Transverse colon (tissue), 4 donors: Measurements from ENCODE around the gene CCL20. TPM values are rescaled to one million over a fixed set of nuclear protein-coding genes. Genes with fewer than 3 reads are reported as not detected.

Source experiments
- DNase-seq: peaks from one replicate; pipeline ENCODE4 v3.0.0-alpha.2; 2019
- H3K27ac ChIP-seq, 4 donors: fragments of 200-600 bp; sonication (generic); 2 replicates each; pipeline ENCODE4 v1.5.1; 2016 to 2018; ENCODE audit warnings: inconsistent platforms in 4 of 4
- H3K27me3 ChIP-seq: fragments of 200-600 bp; sonication (generic); 2 replicates; pipeline ENCODE4 v1.5.1; 2017; ENCODE audit warnings: inconsistent platforms
- H3K36me3 ChIP-seq, 4 donors: fragments of 200-600 bp; sonication (generic); 2 replicates each; pipeline ENCODE4 v1.5.1; 2017 to 2019; ENCODE audit warnings: inconsistent platforms in 4 of 4
- H3K4me1 ChIP-seq, 4 donors: fragments of 200-600 bp; sonication (generic); 2 replicates each; pipeline ENCODE4 v1.5.1; 2017 to 2020; ENCODE audit warnings: inconsistent platforms in 4 of 4
- H3K4me3 ChIP-seq, 4 donors: fragments of 200-600 bp; sonication (generic); 1 replicate in 1 of 4; 2 replicates in 3 of 4; pipeline versions ENCODE4 v1.5.1 to v1.6.1; 2017 to 2019; ENCODE audit warnings: inconsistent platforms in 4 of 4
- H3K9me3 ChIP-seq, 2 donors: fragments of 200-600 bp; sonication (generic); 2 replicates each; pipeline ENCODE4 v1.5.1; 2017 to 2019; ENCODE audit warnings: inconsistent platforms in 2 of 2
- EP300 ChIP-seq: sonication (generic); formaldehyde crosslinking; IDR thresholded peaks from one replicate; pipeline ENCODE4 v1.6.1; 2017; ENCODE audit warnings: antibody characterized with exemption, low read depth
- POLR2A ChIP-seq: fragments of 450-650 bp; IDR thresholded peaks from one replicate; pipeline ENCODE4 v1.6.1; 2016; ENCODE audit warnings: antibody characterized with exemption, mild to moderate bottlenecking, moderate library complexity
- POLR2AphosphoS5 ChIP-seq, 3 donors: sonication (generic); formaldehyde crosslinking; IDR thresholded peaks; one replicate each; pipeline ENCODE4 v1.6.1; 2016; ENCODE audit warnings: antibody characterized with exemption in 3 of 3
- WGBS, 2 donors: methylation state at CpG; one replicate each; pipeline ENCODE4 v1.1.5; 2018; ENCODE audit warnings: low coverage in 1 of 2; 5-methylcytosine and 5-hydroxymethylcytosine counted together
- in situ Hi-C, 4 donors: fragments of 200-750 bp; cut with MboI; loops; one replicate each; pipeline versions ENCODE4 v1.15.0 to v1.15.1; 2017; ENCODE audit warnings: low sequenced_read_pairs in 3 of 4, low pct_ligation_motif_present in 1 of 4, low pct_unique_long_range_greater_than_20kb in 1 of 4
- intact Hi-C: fragments of 100-400 bp; cut with DNase I; formaldehyde crosslinking; loops from one replicate; pipeline ENCODE4 v1.15.1; 2023; ENCODE audit warnings: low total_unique reads
- total RNA-seq, 4 donors: library from RNA; depleted of rRNA; stranded (reverse); fragments of >200 nt; gene quantifications; one replicate each; pipeline ENCODE4 v1.1.0, GENCODE V29; 2016
- TF ChIP-seq, protein P1 (sequence below), 5 experiments: fragments of 200-600 bp in 3 of 5; fragments of 450-650 bp in 2 of 5; sonication (generic) in 3 of 5; IDR thresholded peaks; 1 replicate in 2 of 5; 2 replicates in 3 of 5; pipeline ENCODE4 v1.5.1; 2016 to 2017; ENCODE audit warnings: antibody characterized with exemption in 5 of 5, inconsistent platforms in 3 of 5, mild to moderate bottlenecking in 2 of 5, moderate library complexity in 1 of 5

The CCL20 gene
- total RNA-seq, 4 donors from 2014 or later, result 4.5 to 70.7 (median 9.3) TPM; not detected in 1

DNA sequence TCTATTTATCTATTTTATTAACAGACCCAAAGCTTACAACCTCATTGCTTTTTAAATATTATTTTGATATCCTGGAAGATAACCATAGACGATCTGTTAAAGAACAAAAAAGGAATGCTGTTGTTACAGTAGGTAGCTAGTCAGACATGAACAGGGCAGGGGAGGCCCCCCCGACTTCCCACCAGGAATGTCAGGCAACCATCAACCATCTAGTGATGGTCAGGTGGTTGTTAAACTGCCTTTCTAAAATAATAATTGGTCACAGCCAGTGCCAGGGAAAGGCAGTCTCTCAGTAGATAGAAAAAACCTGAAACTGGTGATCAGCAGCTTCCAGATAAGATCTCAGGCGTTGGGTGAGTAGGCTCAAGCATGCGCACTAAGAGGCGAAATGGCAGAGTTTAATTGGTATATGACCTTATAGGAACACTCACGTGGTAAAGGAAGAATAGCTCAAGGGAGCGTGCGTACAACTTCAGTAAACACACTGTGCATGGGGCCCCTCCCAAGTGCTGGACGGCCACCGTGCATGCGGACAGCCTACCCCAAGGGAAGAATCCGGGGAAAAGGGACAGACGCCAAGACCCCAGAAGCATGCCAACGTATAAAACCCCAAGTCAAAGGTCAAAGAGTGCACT lies 32.5 kb upstream of the CCL20 start:
- Histone ChIP-seq H3K36me3 (no peaks in the 10 kb centered on the region), H3K9me3 (no peaks in the 10 kb centered on the region), H3K4me3 (no peak overlapping the region), H3K4me1 (peaks cover 0 to 16% (median 13%) of the 10 kb centered on the region in 4 donors), H3K27me3 (no peaks in the 10 kb centered on the region), H3K27ac (peak overlapping the region; percentile 60 to 81 (median 72))
- TF ChIP-seq POLR2A (no peak), POLR2AphosphoS5 (IDR thresholded peaks at IDR 0.05) (peak in 1 of 3 donors; percentile 30)
- peak; percentile 81 for DNase-seq
- in situ Hi-C loops, result no loop called here
- WGBS, 2 donors, result 31 to 43% methylated on average over 12 to 14 of the region's 14 CpGs
- intact Hi-C loops, result no loop called here

DNA sequence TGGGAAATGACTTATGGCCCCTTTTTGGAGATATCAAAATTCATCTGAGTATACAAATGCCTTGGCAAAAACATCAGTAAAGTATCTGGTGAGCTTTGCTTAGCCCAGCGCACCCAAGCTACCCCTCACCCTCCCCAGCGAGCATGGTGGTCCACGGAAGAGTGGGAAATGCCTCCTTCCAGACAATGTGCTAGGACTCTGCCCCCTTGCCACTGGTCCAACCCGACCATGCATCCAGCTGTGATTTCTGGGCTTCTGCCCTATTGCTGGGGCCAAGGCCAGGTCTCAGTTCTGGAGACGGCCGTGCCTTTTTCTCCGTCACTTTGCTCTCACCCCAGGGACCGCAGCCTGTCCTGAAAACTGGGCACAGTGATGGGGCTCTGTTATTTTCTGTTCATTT lies 31.8 kb upstream of the CCL20 start:
- Histone ChIP-seq H3K9me3 (no peaks in the 10 kb centered on the region), H3K4me1 (peaks cover 0 to 16% (median 13%) of the 10 kb centered on the region in 4 donors), H3K27ac (peak overlapping the region; percentile 60 to 81 (median 72)), H3K27me3 (no peaks in the 10 kb centered on the region), H3K36me3 (no peaks in the 10 kb centered on the region), H3K4me3 (no peak overlapping the region)
- in situ Hi-C loops, result no loop called here
- DNase-seq, result no peak
- intact Hi-C loops, result no loop called here
- no peak for TF ChIP-seq EP300
- TF ChIP-seq, protein P1, sequence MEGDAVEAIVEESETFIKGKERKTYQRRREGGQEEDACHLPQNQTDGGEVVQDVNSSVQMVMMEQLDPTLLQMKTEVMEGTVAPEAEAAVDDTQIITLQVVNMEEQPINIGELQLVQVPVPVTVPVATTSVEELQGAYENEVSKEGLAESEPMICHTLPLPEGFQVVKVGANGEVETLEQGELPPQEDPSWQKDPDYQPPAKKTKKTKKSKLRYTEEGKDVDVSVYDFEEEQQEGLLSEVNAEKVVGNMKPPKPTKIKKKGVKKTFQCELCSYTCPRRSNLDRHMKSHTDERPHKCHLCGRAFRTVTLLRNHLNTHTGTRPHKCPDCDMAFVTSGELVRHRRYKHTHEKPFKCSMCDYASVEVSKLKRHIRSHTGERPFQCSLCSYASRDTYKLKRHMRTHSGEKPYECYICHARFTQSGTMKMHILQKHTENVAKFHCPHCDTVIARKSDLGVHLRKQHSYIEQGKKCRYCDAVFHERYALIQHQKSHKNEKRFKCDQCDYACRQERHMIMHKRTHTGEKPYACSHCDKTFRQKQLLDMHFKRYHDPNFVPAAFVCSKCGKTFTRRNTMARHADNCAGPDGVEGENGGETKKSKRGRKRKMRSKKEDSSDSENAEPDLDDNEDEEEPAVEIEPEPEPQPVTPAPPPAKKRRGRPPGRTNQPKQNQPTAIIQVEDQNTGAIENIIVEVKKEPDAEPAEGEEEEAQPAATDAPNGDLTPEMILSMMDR (IDR thresholded peaks at IDR 0.05), result no peak
- WGBS, 2 donors, result 46 to 79% methylated on average over 4 to 8 of the region's 8 CpGs

DNA sequence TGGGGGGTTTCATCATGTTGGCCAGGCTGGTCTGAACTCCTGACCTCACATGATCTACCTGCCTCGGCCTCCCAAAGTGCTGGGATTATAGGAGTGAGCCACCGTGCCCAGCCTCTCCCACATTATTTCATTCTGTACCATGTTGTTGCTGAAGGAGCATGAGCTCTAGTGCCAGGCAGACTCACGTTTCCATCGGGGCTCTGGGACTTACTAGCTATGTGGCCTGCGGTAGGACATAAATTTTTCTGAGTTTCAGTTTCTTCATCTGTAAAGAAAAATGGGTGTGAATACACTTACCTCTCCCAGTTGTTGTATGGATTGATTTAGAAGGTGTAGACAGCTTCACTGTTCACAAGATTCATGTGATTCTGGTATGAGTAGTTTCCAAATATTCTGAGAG lies 30.8 kb upstream of the CCL20 start:
- no peak overlapping the region for H3K4me3 ChIP-seq
- in situ Hi-C loops, result no loop called here
- TF ChIP-seq, protein P1 (IDR thresholded peaks at IDR 0.05), result no peak
- TF ChIP-seq EP300 (no peak), POLR2AphosphoS5 (IDR thresholded peaks at IDR 0.05) (no peak), POLR2A (no peak)
- DNase-seq, result no peak
- H3K36me3 ChIP-seq, result no peaks in the 10 kb centered on the region
- no peaks in the 10 kb centered on the region for H3K27me3 ChIP-seq
- intact Hi-C loops, result no loop called here
- peak overlapping the region in 2 of 4 donors; percentile 41 to 55 for H3K27ac ChIP-seq
- 82 to 88% methylated on average over 2 to 5 of the region's 5 CpGs for WGBS, 2 donors
- peaks cover 0 to 16% (median 13%) of the 10 kb centered on the region in 4 donors for H3K4me1 ChIP-seq
- no peaks in the 10 kb centered on the region for H3K9me3 ChIP-seq

DNA sequence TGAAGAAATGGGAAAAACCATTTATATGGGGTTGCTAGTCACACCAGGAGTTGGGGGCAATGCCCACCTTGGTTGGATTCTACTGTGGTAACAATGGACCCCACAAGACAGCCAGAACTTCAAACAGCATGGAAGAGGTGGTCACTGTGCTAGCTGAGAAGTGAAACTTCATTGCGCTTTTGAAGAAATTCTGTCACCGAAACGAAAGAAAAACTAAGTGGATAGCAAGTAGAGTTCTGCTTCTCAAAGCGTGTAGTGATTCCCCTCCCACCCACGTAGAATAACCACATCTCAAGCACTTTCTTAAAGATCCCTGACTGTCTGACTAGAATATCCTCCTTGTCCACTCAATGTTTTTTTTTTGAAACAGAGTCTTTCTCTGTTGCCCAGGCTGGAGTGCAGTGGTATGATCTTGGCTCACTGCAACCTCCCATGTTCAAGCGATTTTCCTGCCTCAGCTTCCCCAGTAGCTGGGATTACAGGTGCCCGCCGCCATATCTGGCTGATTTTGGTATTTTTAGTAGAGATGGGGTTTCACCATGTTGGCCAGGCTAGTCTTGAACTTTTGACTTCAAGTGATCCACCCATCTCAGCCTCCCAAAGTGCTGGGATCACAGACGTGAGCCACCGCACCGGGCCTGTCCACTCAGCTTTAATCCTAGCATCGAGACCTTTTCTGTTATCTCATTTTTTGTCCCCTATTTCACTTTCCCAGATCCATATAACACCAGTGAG lies 30.1 kb upstream of the CCL20 start:
- DNase-seq, result no peak
- Histone ChIP-seq H3K4me3 (no peak overlapping the region), H3K36me3 (no peaks in the 10 kb centered on the region), H3K4me1 (peaks cover 0 to 16% (median 13%) of the 10 kb centered on the region in 4 donors), H3K9me3 (no peaks in the 10 kb centered on the region), H3K27me3 (no peaks in the 10 kb centered on the region), H3K27ac (peak overlapping the region in 2 of 4 donors; percentile 41 to 55)
- intact Hi-C loops (no loop called here), in situ Hi-C loops (no loop called here)
- WGBS, 2 donors, result 76 to 90% methylated on average over 8 to 12 of the region's 12 CpGs
- TF ChIP-seq, protein P1 (IDR thresholded peaks at IDR 0.05), result no peak
- TF ChIP-seq POLR2AphosphoS5 (IDR thresholded peaks at IDR 0.05) (no peak), POLR2A (no peak), EP300 (no peak)
